Loucy (cell line): ENCODE measurements around the gene GPR84.

ENCODE experiments used
- H2AFZ ChIP-seq: fragments of 200-600 bp; sonication (generic); 2 replicates; pipeline ENCODE4 v1.6.0; 2016; ENCODE audit warnings: antibody characterized with exemption, mild to moderate bottlenecking, low read length, moderate library complexity
- H3F3A ChIP-seq: fragments of 200-600 bp; 2 replicates; pipeline ENCODE4 v1.6.0; 2016; ENCODE audit warnings: antibody characterized with exemption, low read depth, mild to moderate bottlenecking
- H3K27me3 ChIP-seq: fragments of 200-600 bp; sonication (generic); 2 replicates; pipeline ENCODE4 v1.6.1; 2014; ENCODE audit warnings: low read length, mild to moderate bottlenecking; ENCODE audit not compliant: insufficient read depth, poor library complexity, severe bottlenecking
- H3K36me3 ChIP-seq: fragments of 200-600 bp; sonication (generic); 2 replicates; pipeline ENCODE4 v1.6.1; 2016; ENCODE audit warnings: low read length; ENCODE audit not compliant: insufficient read depth
- H3K4me1 ChIP-seq: fragments of 200-600 bp; sonication (generic); 2 replicates; pipeline ENCODE4 v1.5.1; 2014; ENCODE audit warnings: low read length, mild to moderate bottlenecking; ENCODE audit not compliant: insufficient read depth, poor library complexity, severe bottlenecking
- H3K4me2 ChIP-seq: fragments of 200-600 bp; sonication (generic); 2 replicates; pipeline ENCODE4 v1.6.0; 2014; ENCODE audit warnings: antibody characterized with exemption, low read length, low read depth, mild to moderate bottlenecking; ENCODE audit not compliant: poor library complexity, severe bottlenecking
- H3K4me3 ChIP-seq: fragments of 200-600 bp; sonication (generic); 2 replicates; pipeline ENCODE4 v1.5.1; 2014; ENCODE audit warnings: low read length, mild to moderate bottlenecking, mixed read lengths; ENCODE audit not compliant: poor library complexity, severe bottlenecking
- H3K79me2 ChIP-seq: fragments of 200-600 bp; sonication (generic); 2 replicates; pipeline ENCODE4 v1.6.1; 2014; ENCODE audit warnings: low read length; ENCODE audit not compliant: insufficient read depth
- H3K9ac ChIP-seq: fragments of 200-600 bp; sonication (generic); 2 replicates; pipeline ENCODE4 v1.6.0; 2014; ENCODE audit warnings: mild to moderate bottlenecking, low read depth, low read length, moderate library complexity; ENCODE audit not compliant: poor library complexity, severe bottlenecking
- H3K9me2 ChIP-seq: fragments of 200-600 bp; sonication (generic); replicated peaks from 2 replicates; pipeline ENCODE4 v1.6.1; 2016; ENCODE audit warnings: low read depth, low read length, mixed read lengths
- H3K9me3 ChIP-seq: fragments of 200-600 bp; sonication (generic); 2 replicates; pipeline ENCODE4 v1.6.1; 2014; ENCODE audit warnings: mild to moderate bottlenecking, antibody characterized with exemption, low read length, low read depth; ENCODE audit not compliant: insufficient read depth
- H4K20me1 ChIP-seq: fragments of 200-600 bp; sonication (generic); 2 replicates; pipeline ENCODE4 v1.6.0; 2014; ENCODE audit warnings: antibody characterized with exemption, low read length, mild to moderate bottlenecking; ENCODE audit not compliant: insufficient read depth, poor library complexity, severe bottlenecking
- CTCF ChIP-seq: fragments of 200-600 bp; sonication (generic); conservative IDR thresholded peaks from 2 replicates; pipeline ENCODE4 v1.5.1; 2014; ENCODE audit warnings: mild to moderate bottlenecking, antibody characterized with exemption, low read length
- EZH2phosphoT487 ChIP-seq: fragments of 200-600 bp; IDR thresholded peaks from 2 replicates; pipeline ENCODE4 v1.6.1; 2018; ENCODE audit warnings: antibody characterized with exemption, mild to moderate bottlenecking, moderate library complexity, borderline replicate concordance

Gene GPR84

GRCh38 chr12:54385251-54385914 lies 21.1 kb upstream of the GPR84 start:
- Histone ChIP-seq H3K27me3 (no peaks in the 10 kb centered on the region), H4K20me1 (no peaks in the 10 kb centered on the region), H3K9me2 (no peaks in the 10 kb centered on the region), H2AFZ (no peak overlapping the region), H3K4me1 (peaks cover 36% of the 10 kb centered on the region), H3K79me2 (no peaks in the 10 kb centered on the region), H3K9ac (no peak overlapping the region), H3K36me3 (no peaks in the 10 kb centered on the region), H3F3A (no peaks in the 10 kb centered on the region), H3K9me3 (no peaks in the 10 kb centered on the region), H3K4me3 (no peak overlapping the region), H3K4me2 (no peak overlapping the region)
- TF ChIP-seq EZH2phosphoT487 (no peak), CTCF (no peak)

GRCh38 chr12:54384591-54385041 lies 20.3 kb upstream of the GPR84 start, which contains the start of gene ZNF385A:
ZNF385A (minus strand) TSS chr12:54384733; CDS start chr12:54384514, 219 bp downstream.
- Histone ChIP-seq H3K9ac (peak within 1 kb of the TSS; percentile 14), H3K79me2 (no peaks in the 10 kb centered on the region), H2AFZ (no peak within 1 kb of the TSS), H3K4me2 (no peak within 1 kb of the TSS), H3K27me3 (no peaks in the 10 kb centered on the region), H3K36me3 (no peaks in the 10 kb centered on the region), H3K9me2 (no peaks in the 10 kb centered on the region), H3K4me1 (peaks cover 28% of the 10 kb centered on the region), H3F3A (no peaks in the 10 kb centered on the region), H4K20me1 (no peaks in the 10 kb centered on the region), H3K4me3 (no peak within 1 kb of the TSS), H3K9me3 (no peaks in the 10 kb centered on the region)
- TF ChIP-seq CTCF (no peak), EZH2phosphoT487 (no peak)

- Histone ChIP-seq H3K4me3 (no peak overlapping the region), H3K4me2 (no peak overlapping the region), H3K27me3 (no peaks in the 10 kb centered on the region), H3K9me2 (no peaks in the 10 kb centered on the region), H3K4me1 (peaks cover 17% of the 10 kb centered on the region), H4K20me1 (no peaks in the 10 kb centered on the region), H3K79me2 (no peaks in the 10 kb centered on the region), H3F3A (no peaks in the 10 kb centered on the region), H3K9ac (no peak overlapping the region), H3K36me3 (no peaks in the 10 kb centered on the region), H3K9me3 (no peaks in the 10 kb centered on the region), H2AFZ (no peak overlapping the region; the same call in 1 of the 2 replicates)
- TF ChIP-seq EZH2phosphoT487 (no peak), CTCF (no peak)
These were observed 18.8 kb upstream of the GPR84 start for GRCh38 chr12:54383041-54383609.
